ENCODE data around the gene ACP7. TPM values are rescaled to one million over a fixed set of nuclear protein-coding genes. Genes with fewer than 3 reads are reported as not detected.
"Not testable (repeated sequence)": the region's sequence is repeated elsewhere in the genome, so short reads cannot be mapped to it uniquely, and the experiment has no call there.

The ACP7 gene
- total RNA-seq, 1 experiment from 2014 or later: not detected

DNA sequence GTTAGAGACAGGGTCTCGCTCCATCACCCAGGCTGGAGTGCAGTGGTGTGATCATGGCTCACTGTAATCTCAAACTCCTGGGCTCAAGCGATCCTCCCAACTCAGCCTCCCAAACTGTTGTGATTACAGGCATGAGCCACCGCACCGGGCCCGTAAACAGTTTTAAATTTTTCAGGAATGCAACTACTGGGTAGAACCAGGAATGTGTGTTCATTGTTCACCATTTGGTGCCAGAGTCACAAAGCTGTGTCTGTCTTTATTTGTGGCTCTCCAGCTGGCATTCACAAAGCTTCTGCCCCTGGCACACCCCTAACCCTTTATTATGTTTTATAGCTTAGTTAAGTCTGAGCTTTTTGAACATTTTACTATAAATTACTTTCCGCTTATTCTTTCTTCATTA, 19.8 kb upstream of the ACP7 start:
- no peaks in the 10 kb centered on the region for H3K4me1 ChIP-seq
- DNase-seq: no peak
- H3K4me3 ChIP-seq: no peak overlapping the region
- no peaks in the 10 kb centered on the region for H3K9me3 ChIP-seq (replicated peaks)
- H3K27me3 ChIP-seq: no peaks in the 10 kb centered on the region; the same call in 1 of the 2 replicates
- H3K27ac ChIP-seq: no peak overlapping the region
- no peaks in the 10 kb centered on the region for H3K36me3 ChIP-seq

DNA sequence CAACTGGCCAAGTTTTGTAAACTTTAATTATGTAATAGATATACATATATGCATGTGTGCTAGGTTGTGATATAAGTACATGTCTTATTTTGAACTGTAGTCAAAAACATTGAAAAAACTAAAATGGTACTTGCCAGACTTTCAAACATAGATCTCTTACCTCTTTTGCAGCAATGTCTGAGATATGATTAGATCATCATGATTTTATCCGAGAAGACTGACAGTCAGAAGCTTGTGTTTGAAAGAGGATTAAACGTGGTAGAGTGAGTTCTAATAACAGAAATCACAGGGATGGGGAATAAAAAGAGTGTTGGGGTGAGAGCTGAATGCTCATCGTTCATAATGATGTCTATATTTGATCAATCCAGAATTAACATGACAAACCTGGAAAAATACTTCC, 18.2 kb upstream of the ACP7 start:
- H3K4me3 ChIP-seq: no peak overlapping the region
- DNase-seq: no peak
- no peaks in the 10 kb centered on the region for H3K4me1 ChIP-seq
- no peaks in the 10 kb centered on the region for H3K9me3 ChIP-seq (replicated peaks)
- H3K36me3 ChIP-seq: no peaks in the 10 kb centered on the region
- no peaks in the 10 kb centered on the region; the same call in 1 of the 2 replicates for H3K27me3 ChIP-seq
- no peak overlapping the region for H3K27ac ChIP-seq

GRCh38 chr19:39067104-39067503, 17.1 kb upstream of the ACP7 start:
- no peak overlapping the region for H3K4me3 ChIP-seq
- H3K9me3 ChIP-seq (replicated peaks): no peaks in the 10 kb centered on the region
- no peaks in the 10 kb centered on the region for H3K36me3 ChIP-seq
- no peaks in the 10 kb centered on the region; the same call in 1 of the 2 replicates for H3K27me3 ChIP-seq
- H3K4me1 ChIP-seq: no peaks in the 10 kb centered on the region
- no peak overlapping the region for H3K27ac ChIP-seq
- no peak for DNase-seq

- H3K9me3 ChIP-seq (replicated peaks); H3K27me3 ChIP-seq; DNase-seq: not testable (repeated sequence)
These were observed 15.9 kb upstream of the ACP7 start for GRCh38 chr19:39068259-39068658.

GRCh38 chr19:39070888-39071287, 13.3 kb upstream of the ACP7 start:
- no peaks in the 10 kb centered on the region for H3K9me3 ChIP-seq (replicated peaks)
- no peak overlapping the region for H3K4me3 ChIP-seq
- no peaks in the 10 kb centered on the region for H3K27me3 ChIP-seq
- H3K36me3 ChIP-seq: no peaks in the 10 kb centered on the region
- no peaks in the 10 kb centered on the region; the same call in 1 of the 2 replicates for H3K4me1 ChIP-seq
- H3K27ac ChIP-seq: no peak overlapping the region
- peak in 1 of 2 experiments; percentile 15 for DNase-seq

More at GRCh38 chr19:39068259-39068658, 15.9 kb upstream of the ACP7 start:
- not testable (repeated sequence) for H3K36me3 ChIP-seq, H3K4me3 ChIP-seq, H3K27ac ChIP-seq, H3K4me1 ChIP-seq

GRCh38 chr19:39074205-39074692, 9.9 kb upstream of the ACP7 start:
- no peak overlapping the region for H3K27ac ChIP-seq
- no peaks in the 10 kb centered on the region; the same call in 1 of the 2 replicates for H3K4me1 ChIP-seq
- no peak overlapping the region for H3K4me3 ChIP-seq
- DNase-seq: no peak
- H3K9me3 ChIP-seq (replicated peaks): no peaks in the 10 kb centered on the region
- H3K27me3 ChIP-seq: peaks cover 3% of the 10 kb centered on the region; the same call in 1 of the 2 replicates
- H3K36me3 ChIP-seq: no peaks in the 10 kb centered on the region

DNA sequence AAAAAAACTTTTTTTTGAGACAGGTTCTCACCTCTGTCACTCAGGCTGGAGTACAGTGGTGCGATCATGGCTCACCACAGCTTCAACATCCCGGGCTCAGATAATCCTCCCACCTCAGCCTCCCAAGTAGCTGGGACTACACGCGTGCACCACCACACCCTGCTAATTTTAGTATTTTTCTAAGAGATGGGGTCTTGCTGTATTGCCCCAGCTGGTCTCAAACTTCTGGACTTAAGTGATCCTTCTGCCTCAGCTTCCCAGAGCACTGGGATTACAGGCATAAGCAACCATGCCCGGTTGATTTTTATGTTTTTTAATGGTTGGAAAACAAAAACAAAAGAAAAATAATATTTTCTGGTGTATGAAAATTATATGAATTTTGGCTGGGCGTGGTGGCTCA, 9.2 kb upstream of the ACP7 start:
- DNase-seq: no peak
- H3K36me3 ChIP-seq: no peaks in the 10 kb centered on the region
- no peaks in the 10 kb centered on the region; the same call in 1 of the 2 replicates for H3K4me1 ChIP-seq
- no peak overlapping the region for H3K27ac ChIP-seq
- peaks cover 3% of the 10 kb centered on the region; the same call in 1 of the 2 replicates for H3K27me3 ChIP-seq
- no peak overlapping the region for H3K4me3 ChIP-seq
- H3K9me3 ChIP-seq (replicated peaks): no peaks in the 10 kb centered on the region

- H3K9me3 ChIP-seq (replicated peaks): no peaks in the 10 kb centered on the region
- H3K4me1 ChIP-seq: no peaks in the 10 kb centered on the region; the same call in 1 of the 2 replicates
- DNase-seq: no peak
- peaks cover 3% of the 10 kb centered on the region; the same call in 1 of the 2 replicates for H3K27me3 ChIP-seq
- H3K36me3 ChIP-seq: no peaks in the 10 kb centered on the region
- no peak overlapping the region for H3K27ac ChIP-seq
- H3K4me3 ChIP-seq: no peak overlapping the region
These were observed 6.8 kb upstream of the ACP7 start for GRCh38 chr19:39077323-39077722.

GRCh38 chr19:39078436-39079200, 5.5 kb upstream of the ACP7 start:
- no peak overlapping the region for H3K27ac ChIP-seq
- DNase-seq: no peak
- H3K36me3 ChIP-seq: no peaks in the 10 kb centered on the region
- no peaks in the 10 kb centered on the region; the same call in 1 of the 2 replicates for H3K4me1 ChIP-seq
- peaks cover 6% of the 10 kb centered on the region; the same call in 1 of the 2 replicates for H3K27me3 ChIP-seq
- no peak overlapping the region for H3K4me3 ChIP-seq
- H3K9me3 ChIP-seq (replicated peaks): no peaks in the 10 kb centered on the region

DNA sequence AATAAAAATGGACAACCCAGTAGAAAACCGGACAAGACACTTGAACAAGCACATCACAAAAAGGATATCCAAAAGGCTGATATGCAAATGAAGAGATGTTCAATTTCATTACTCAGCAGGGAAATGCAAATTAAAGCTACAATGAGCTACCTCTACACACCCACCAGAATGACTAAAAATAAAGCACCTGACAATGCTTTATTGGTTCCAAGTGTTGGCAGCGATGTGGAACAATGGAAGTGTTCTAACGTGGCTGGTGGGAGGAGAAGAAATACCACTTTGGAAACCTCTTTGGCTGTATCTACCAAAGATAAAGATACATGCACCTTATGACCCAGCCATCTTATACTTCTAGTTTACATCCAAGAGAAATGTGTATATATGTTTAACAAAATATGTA, 3.7 kb upstream of the ACP7 start:
- Histone ChIP-seq H3K4me1 (no peaks in the 10 kb centered on the region), H3K27me3 (peaks cover 12% of the 10 kb centered on the region), H3K4me3 (no peak overlapping the region), H3K9me3 (replicated peaks) (no peaks in the 10 kb centered on the region), H3K36me3 (no peaks in the 10 kb centered on the region), H3K27ac (no peak overlapping the region)
- no peak for DNase-seq

DNA sequence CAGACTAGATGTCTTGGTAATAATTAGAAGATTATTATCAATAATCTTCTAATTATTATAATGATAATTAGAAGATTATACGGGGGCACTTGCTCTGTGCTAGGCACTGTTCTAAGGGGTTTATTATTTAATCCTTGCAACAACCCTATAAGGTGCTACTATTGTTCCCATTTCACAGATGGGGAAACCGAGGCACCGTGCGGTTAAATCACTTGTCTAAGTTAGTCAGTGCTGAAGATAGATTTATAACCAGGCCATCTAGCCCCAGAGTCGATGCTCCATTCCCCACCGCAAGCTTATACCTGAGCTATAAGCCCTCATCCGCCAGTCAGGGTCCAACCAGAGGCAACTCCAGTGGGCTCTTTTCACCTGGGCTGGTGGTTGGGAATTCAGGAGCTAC, 2.0 kb upstream of the ACP7 start:
- H3K27me3 ChIP-seq: peaks cover 16% of the 10 kb centered on the region
- H3K4me1 ChIP-seq: no peaks in the 10 kb centered on the region
- H3K36me3 ChIP-seq: no peaks in the 10 kb centered on the region
- no peak overlapping the region for H3K4me3 ChIP-seq
- no peak overlapping the region for H3K27ac ChIP-seq
- H3K9me3 ChIP-seq (replicated peaks): no peaks in the 10 kb centered on the region
- DNase-seq: no peak

DNA sequence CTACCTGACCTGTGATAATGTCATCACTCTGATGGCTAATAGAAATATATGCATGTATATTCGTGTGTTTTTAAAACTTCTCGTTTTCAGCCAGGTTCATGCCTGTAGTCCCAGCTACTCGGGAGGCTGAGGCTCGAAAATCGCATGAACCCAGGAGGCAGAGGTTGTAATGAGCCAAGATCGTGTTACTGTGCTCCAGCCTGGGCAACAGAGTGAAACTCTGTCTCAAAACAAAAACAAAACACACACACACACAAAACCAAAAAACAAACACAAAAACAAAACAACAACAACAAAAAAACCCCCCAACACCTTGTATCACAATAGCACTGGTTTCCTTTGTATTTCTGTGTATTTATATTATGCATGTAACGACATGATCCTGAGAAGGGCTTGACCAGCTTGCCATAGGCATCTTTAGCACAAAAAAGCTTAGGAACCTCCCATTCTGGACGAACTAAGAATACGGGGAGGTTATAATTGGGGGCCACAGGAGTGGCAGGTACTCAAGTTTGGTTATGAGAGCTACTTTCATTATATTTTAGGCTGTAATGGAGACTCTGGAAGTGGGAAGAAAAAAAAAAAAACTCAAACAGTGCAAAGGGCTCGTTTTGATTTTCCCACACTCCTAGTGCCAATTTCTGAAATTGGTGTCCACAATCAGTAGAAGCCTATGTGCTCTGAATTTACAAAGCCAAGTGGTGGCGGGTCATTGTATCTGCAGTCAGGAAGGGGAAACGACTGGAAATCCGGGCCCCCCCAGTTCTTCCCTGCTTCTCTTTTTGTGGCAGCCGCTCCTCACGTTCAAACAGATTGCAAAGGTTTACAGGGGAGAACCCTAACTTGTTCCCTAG, 1.2 kb upstream of the ACP7 start:
- Histone ChIP-seq H3K9me3 (replicated peaks) (no peaks in the 10 kb centered on the region), H3K4me3 (no peak overlapping the region), H3K4me1 (no peaks in the 10 kb centered on the region), H3K27me3 (peaks cover 14% of the 10 kb centered on the region), H3K36me3 (no peaks in the 10 kb centered on the region), H3K27ac (no peak overlapping the region)
- no peak for DNase-seq

GRCh38 chr19:39083599-39083982, 577 bp upstream of the ACP7 start:
- H3K4me3 ChIP-seq: no peak overlapping the region
- no peaks in the 10 kb centered on the region for H3K9me3 ChIP-seq (replicated peaks)
- no peak for DNase-seq
- H3K27ac ChIP-seq: no peak overlapping the region
- peaks cover 14% of the 10 kb centered on the region for H3K27me3 ChIP-seq
- no peaks in the 10 kb centered on the region for H3K36me3 ChIP-seq
- no peaks in the 10 kb centered on the region for H3K4me1 ChIP-seq

DNA sequence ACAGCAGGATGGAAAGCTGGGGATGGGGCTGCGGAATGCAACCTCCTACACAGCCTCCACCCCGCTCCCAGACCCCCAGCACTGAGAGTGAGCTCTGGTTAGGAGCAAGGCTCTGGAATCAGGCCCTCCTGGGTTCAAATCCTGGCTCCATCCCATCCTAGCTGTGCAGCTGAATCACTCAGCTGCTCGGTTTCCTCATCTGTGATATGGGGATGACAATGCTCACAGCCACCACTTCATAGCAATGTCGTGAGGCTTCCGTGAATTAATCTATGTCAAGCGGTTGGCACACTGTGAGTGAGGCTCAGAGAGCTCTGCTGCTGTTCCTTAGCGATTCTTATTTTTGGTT, 538 bp downstream of the ACP7 start:
- Histone ChIP-seq H3K4me1 (no peaks in the 10 kb centered on the region), H3K27ac (no peak overlapping the region), H3K36me3 (no peaks in the 10 kb centered on the region), H3K4me3 (no peak overlapping the region), H3K27me3 (peaks cover 14% of the 10 kb centered on the region), H3K9me3 (replicated peaks) (no peaks in the 10 kb centered on the region)
- DNase-seq: no peak

GRCh38 chr19:39085392-39085791, 1.2 kb downstream of the ACP7 start:
- Histone ChIP-seq H3K27ac (no peak overlapping the region), H3K27me3 (peaks cover 14% of the 10 kb centered on the region)
- no peak for DNase-seq

More at GRCh38 chr19:39085392-39085791, 1.2 kb downstream of the ACP7 start:
- Histone ChIP-seq H3K4me1 (no peaks in the 10 kb centered on the region), H3K36me3 (no peaks in the 10 kb centered on the region), H3K9me3 (replicated peaks) (no peaks in the 10 kb centered on the region), H3K4me3 (no peak overlapping the region)

Measured in SJCRH30 (cell line).